Measurements from ENCODE around the gene ANKRD11. TPM values are rescaled to one million over a fixed set of nuclear protein-coding genes. Genes with fewer than 3 reads are reported as not detected.

The ANKRD11 gene
- total and polyA plus RNA-seq, 9 donors = 52.1 to 188 (median 109) TPM

DNA sequence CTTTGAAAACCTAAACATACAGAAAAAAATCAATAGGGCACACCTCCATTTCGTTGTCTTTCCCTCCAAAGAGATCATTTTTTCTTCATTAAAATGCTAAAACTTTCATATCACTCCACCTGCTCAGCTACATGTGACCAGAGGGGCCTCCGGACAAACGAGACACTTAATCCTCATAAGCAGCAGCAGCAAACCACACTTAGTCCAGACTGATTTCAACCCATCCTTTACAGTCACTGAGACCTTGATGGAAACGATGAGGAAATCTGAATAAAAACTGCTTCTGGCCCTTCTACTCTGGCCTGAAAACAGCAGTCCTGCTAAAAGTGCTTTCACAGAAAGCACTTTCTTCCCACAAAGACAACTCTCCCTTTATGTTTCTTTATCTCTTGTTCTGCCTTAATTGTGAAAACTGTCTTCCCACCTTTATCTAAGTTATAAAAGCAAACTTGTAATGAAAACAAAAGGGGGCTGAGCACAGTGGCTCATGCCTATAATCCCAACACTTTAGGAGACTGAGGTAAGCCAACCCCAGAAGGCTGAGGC, 4.6 kb downstream of the ANKRD11 start:
- 23 to 31% (median 24%) methylated on average over 4 of the region's 4 CpGs for WGBS, 3 donors
- TF ChIP-seq, protein P1, sequence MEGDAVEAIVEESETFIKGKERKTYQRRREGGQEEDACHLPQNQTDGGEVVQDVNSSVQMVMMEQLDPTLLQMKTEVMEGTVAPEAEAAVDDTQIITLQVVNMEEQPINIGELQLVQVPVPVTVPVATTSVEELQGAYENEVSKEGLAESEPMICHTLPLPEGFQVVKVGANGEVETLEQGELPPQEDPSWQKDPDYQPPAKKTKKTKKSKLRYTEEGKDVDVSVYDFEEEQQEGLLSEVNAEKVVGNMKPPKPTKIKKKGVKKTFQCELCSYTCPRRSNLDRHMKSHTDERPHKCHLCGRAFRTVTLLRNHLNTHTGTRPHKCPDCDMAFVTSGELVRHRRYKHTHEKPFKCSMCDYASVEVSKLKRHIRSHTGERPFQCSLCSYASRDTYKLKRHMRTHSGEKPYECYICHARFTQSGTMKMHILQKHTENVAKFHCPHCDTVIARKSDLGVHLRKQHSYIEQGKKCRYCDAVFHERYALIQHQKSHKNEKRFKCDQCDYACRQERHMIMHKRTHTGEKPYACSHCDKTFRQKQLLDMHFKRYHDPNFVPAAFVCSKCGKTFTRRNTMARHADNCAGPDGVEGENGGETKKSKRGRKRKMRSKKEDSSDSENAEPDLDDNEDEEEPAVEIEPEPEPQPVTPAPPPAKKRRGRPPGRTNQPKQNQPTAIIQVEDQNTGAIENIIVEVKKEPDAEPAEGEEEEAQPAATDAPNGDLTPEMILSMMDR (IDR thresholded peaks at IDR 0.05) = no peak
- no peak for TF ChIP-seq EP300 (IDR thresholded peaks at IDR 0.05)
- no peak for TF ChIP-seq POLR2A (IDR thresholded peaks at IDR 0.05)
- Histone ChIP-seq H3K4me1 (ENCODE audit: insufficient read depth) (peaks cover 30% of the 10 kb centered on the region), H3K27ac (no peak overlapping the region), H3K9me3 (no peaks in the 10 kb centered on the region), H3K4me3 (no peak overlapping the region), H3K36me3 (no peaks in the 10 kb centered on the region), H3K27me3 (no peaks in the 10 kb centered on the region)
- no peak for DNase-seq
- intact Hi-C loops (cut with DNase I) = loop anchor here in 1 of 4 donors (10.0 kb wide), 1 partner anchor 241 kb away; no protein-coding TSS in a partner anchor

DNA sequence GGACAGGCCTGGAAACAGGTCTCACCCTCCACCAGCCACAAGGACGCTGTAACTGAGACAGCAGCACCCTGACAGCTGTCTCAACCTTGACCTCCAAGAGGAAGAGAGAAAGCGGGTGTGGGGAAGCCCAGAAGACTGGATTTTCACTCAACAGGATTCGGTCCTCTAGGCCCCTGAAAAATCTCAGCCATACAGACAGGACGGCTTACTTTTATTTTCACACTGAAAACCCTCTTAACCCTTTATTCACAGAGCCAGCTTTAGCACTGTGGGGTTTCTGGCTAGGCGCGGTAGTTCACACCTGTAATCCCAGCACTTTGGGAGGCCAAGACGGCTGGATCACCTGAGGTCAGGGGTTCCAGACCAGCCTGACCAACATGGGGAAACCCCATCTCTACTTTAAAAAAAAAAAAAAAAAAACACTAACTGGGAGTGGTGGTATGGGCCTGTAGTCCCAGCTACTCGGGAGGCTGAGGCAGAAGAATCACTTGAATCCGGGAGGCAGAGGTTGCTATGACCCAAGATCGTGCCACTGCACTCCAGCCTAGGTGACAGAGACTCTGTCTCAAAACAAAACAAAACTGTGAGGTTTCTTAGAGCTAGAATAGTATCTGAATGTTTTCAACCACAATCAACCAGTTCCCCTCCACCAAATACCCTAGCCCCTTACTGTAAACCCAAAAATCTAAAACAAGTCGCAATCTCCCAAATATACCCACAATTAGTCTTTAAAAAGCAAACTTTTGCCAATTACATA, 5.3 kb downstream of the ANKRD11 start:
- WGBS, 3 donors = 40 to 58% (median 58%) methylated on average over 11 of the region's 11 CpGs
- no peaks in the 10 kb centered on the region for H3K9me3 ChIP-seq
- no peaks in the 10 kb centered on the region for H3K27me3 ChIP-seq
- TF ChIP-seq, protein P1 (IDR thresholded peaks at IDR 0.05) = no peak
- H3K4me3 ChIP-seq = no peak overlapping the region
- H3K36me3 ChIP-seq = no peaks in the 10 kb centered on the region
- intact Hi-C loops (cut with DNase I) = loop anchor here in 2 of 4 donors (5.0 to 10.0 kb wide), 3 partner anchors 148 to 1583 kb away; no protein-coding TSS in a partner anchor
- no peak overlapping the region for H3K27ac ChIP-seq
- no peak for DNase-seq
- peaks cover 30% of the 10 kb centered on the region for H3K4me1 ChIP-seq (ENCODE audit: insufficient read depth)

DNA sequence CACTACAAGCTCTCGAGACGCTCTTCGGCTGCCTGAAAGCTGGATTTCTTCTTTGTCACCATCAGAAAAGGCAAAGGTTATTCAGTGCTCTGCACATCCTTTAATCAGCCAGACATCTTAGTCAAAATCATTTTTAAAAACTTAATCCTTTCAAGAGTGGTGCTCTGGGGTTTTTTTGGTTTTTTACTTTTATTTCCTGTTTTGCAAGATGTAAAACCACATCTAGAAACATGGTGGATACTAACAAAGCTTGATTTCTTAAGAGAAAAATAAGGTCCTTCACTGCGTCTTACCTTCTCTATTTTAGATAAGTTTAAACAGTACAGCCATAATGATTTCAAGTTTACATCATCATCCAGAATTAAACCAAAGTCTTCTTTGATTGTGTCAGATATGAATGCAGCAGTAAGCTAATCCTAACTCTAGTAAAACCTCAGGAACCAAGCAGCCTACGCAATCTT, 6.3 kb downstream of the ANKRD11 start:
- intact Hi-C loops (cut with DNase I) = loop anchor here in 2 of 4 donors (5.0 to 10.0 kb wide), 3 partner anchors 147 to 1582 kb away; no protein-coding TSS in a partner anchor
- TF ChIP-seq, protein P1 (IDR thresholded peaks at IDR 0.05) = no peak
- TF ChIP-seq POLR2A (IDR thresholded peaks at IDR 0.05) (no peak), EP300 (IDR thresholded peaks at IDR 0.05) (no peak)

DNA sequence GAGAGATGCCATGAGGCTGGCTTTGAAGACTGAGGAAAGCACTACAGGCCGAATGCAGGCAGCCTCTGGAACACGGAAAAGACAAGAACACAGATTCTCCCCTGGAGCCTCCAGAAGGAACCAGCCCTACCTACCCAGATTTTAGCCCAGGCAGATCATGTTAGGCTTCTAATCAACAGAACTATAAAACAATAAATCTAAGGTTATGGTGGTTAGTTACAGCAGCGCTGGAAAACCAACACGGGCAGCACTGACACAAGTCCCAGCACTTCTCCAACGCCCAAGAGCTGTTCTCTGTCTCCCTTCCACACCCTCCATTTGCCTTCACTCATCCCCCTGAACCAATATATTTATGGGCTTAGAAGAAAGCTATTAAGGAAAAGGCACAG, 7.5 kb downstream of the ANKRD11 start:
- Histone ChIP-seq H3K27ac (no peak overlapping the region), H3K4me1 (ENCODE audit: insufficient read depth) (peaks cover 33% of the 10 kb centered on the region), H3K27me3 (no peaks in the 10 kb centered on the region), H3K4me3 (no peak overlapping the region), H3K36me3 (no peaks in the 10 kb centered on the region), H3K9me3 (no peaks in the 10 kb centered on the region)
- TF ChIP-seq, protein P1 (IDR thresholded peaks at IDR 0.05) = no peak
- TF ChIP-seq EP300 (IDR thresholded peaks at IDR 0.05) = no peak
- TF ChIP-seq POLR2A (IDR thresholded peaks at IDR 0.05) = no peak
- intact Hi-C loops (cut with DNase I) = loop anchor here in 2 of 4 donors (5.0 to 10.0 kb wide), 3 partner anchors 146 to 1581 kb away; no protein-coding TSS in a partner anchor
- WGBS, 3 donors = 52 to 62% (median 60%) methylated on average over 5 of the region's 5 CpGs
- DNase-seq = no peak

More for the DNA sequence above, 6.3 kb downstream of the ANKRD11 start:
- Histone ChIP-seq H3K27me3 (no peaks in the 10 kb centered on the region), H3K9me3 (no peaks in the 10 kb centered on the region), H3K36me3 (no peaks in the 10 kb centered on the region), H3K4me1 (ENCODE audit: insufficient read depth) (peaks cover 31% of the 10 kb centered on the region), H3K4me3 (no peak overlapping the region), H3K27ac (no peak overlapping the region)
- DNase-seq = no peak
- 72 to 88% (median 81%) methylated on average over 5 of the region's 5 CpGs for WGBS, 3 donors
